Activated T-cell treated with anti-CD3 and anti-CD28 coated beads for 24 hours (primary cell): Measurements from ENCODE around the gene SELL.
"Not testable (repeated sequence)": the region's sequence is repeated elsewhere in the genome, so short reads cannot be mapped to it uniquely, and the experiment has no call there.

Source experiments
- DNase-seq: peaks from one replicate; pipeline ENCODE4 v3.0.0-alpha.2; 2020; ENCODE audit warnings: low read depth

SELL gene

GRCh38 chr1:169667227-169667639, 44.2 kb downstream of the SELL start:
- DNase-seq = not testable (repeated sequence)

- DNase-seq = not testable (repeated sequence)
Observed at GRCh38 chr1:169662680-169663079, 48.7 kb downstream of the SELL start.

GRCh38 chr1:169661066-169661465, 50.4 kb downstream of the SELL start:
- not testable (repeated sequence) for DNase-seq

GRCh38 chr1:169658777-169659176, 52.6 kb downstream of the SELL start:
- DNase-seq = not testable (repeated sequence)

GRCh38 chr1:169653873-169654272, 57.5 kb downstream of the SELL start:
- no peak for DNase-seq

- DNase-seq = no peak
Observed at GRCh38 chr1:169651035-169651434, 60.4 kb downstream of the SELL start.

- no peak for DNase-seq
Observed at GRCh38 chr1:169650551-169650950, 60.9 kb downstream of the SELL start.

- DNase-seq = no peak
Observed at GRCh38 chr1:169648709-169649108, 62.7 kb downstream of the SELL start.

GRCh38 chr1:169648187-169648586, 63.2 kb downstream of the SELL start:
- DNase-seq = no peak

- DNase-seq = no peak
Observed at GRCh38 chr1:169647512-169647911, 63.9 kb downstream of the SELL start.

GRCh38 chr1:169644297-169644696, 67.1 kb downstream of the SELL start:
- no peak for DNase-seq
